GM12878 (cell line): ENCODE measurements around the gene TP73.

ENCODE experiments used
- MTA3 ChIP-seq: IDR thresholded peaks from 2 replicates; pipeline ENCODE4 v1.6.1; 2012; ENCODE audit warnings: low read length, inconsistent platforms, borderline replicate concordance
- TARDBP ChIP-seq: IDR thresholded peaks from 2 replicates; pipeline ENCODE4 v1.6.1; 2016; ENCODE audit warnings: borderline replicate concordance
- TCF7 ChIP-seq: IDR thresholded peaks from 2 replicates; pipeline ENCODE4 v1.6.1; 2014; ENCODE audit warnings: antibody characterized with exemption, borderline replicate concordance
- TF ChIP-seq, protein P1 (sequence below): fragments of 450-650 bp; IDR thresholded peaks from 2 replicates; pipeline ENCODE4 v1.6.1; 2017; ENCODE audit warnings: mild to moderate bottlenecking
- TF ChIP-seq, protein P2 (sequence below): IDR thresholded peaks from 2 replicates; pipeline ENCODE4 v1.6.1; 2012; ENCODE audit warnings: low read depth, low read length, improper control_type of control experiment

DNA sequence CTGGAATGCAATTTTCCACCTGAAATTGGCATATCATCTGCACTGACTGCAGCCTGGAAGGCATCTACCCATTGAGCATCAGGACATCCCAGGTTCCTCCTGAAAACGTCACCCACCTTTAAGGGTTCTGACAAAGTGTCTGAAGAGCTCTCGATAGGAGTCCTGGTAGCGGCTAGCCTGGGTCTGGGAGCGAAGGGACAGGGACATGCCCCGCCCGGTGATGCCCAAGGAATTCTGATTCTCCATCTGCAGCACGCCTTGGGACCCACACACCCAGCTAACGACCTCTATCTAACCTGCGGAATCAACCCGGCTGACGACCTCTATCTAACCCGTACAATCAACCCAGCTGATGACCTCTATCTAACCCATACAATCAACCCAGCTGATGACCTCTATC lies 86.6 kb downstream of the TP73 start:
- TF ChIP-seq, protein P1, sequence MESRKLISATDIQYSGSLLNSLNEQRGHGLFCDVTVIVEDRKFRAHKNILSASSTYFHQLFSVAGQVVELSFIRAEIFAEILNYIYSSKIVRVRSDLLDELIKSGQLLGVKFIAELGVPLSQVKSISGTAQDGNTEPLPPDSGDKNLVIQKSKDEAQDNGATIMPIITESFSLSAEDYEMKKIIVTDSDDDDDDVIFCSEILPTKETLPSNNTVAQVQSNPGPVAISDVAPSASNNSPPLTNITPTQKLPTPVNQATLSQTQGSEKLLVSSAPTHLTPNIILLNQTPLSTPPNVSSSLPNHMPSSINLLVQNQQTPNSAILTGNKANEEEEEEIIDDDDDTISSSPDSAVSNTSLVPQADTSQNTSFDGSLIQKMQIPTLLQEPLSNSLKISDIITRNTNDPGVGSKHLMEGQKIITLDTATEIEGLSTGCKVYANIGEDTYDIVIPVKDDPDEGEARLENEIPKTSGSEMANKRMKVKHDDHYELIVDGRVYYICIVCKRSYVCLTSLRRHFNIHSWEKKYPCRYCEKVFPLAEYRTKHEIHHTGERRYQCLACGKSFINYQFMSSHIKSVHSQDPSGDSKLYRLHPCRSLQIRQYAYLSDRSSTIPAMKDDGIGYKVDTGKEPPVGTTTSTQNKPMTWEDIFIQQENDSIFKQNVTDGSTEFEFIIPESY: no peak
- TF ChIP-seq MTA3 (no peak), TCF7 (no peak), TARDBP (no peak)
- TF ChIP-seq, protein P2, sequence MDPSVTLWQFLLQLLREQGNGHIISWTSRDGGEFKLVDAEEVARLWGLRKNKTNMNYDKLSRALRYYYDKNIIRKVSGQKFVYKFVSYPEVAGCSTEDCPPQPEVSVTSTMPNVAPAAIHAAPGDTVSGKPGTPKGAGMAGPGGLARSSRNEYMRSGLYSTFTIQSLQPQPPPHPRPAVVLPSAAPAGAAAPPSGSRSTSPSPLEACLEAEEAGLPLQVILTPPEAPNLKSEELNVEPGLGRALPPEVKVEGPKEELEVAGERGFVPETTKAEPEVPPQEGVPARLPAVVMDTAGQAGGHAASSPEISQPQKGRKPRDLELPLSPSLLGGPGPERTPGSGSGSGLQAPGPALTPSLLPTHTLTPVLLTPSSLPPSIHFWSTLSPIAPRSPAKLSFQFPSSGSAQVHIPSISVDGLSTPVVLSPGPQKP: no peak
